Adipose tissue (tissue), 3 donors: ENCODE measurements around the gene TUBB2B. TPM values are rescaled to one million over a fixed set of nuclear protein-coding genes. Genes with fewer than 3 reads are reported as not detected.

ENCODE experiments used
- H3K27ac ChIP-seq: one replicate; pipeline ENCODE4 v1.5.1; 2013; ENCODE audit warnings: low read depth, low read length
- WGBS, 3 donors: extraction: QIAGEN DNeasy Blood & Tissue Kit; methylation state at CpG; one replicate each; pipeline ENCODE4 v1.1.7; 2013; 5-methylcytosine and 5-hydroxymethylcytosine counted together
- polyA plus RNA-seq, 3 donors: library from polyadenylated mRNA; stranded (reverse); fragments of 200-250 nt; gene quantifications; one replicate each; pipeline ENCODE4 v1.2.3, GENCODE V29; 2013
- donor health status: healthy with polysubstance abuse.
- donor health status: Bipolar disorder and iron deficiency.
- donor health status: healthy.

Gene TUBB2B
- polyA plus RNA-seq, 3 donors = 4.7 to 20.5 (median 5.0) TPM

DNA sequence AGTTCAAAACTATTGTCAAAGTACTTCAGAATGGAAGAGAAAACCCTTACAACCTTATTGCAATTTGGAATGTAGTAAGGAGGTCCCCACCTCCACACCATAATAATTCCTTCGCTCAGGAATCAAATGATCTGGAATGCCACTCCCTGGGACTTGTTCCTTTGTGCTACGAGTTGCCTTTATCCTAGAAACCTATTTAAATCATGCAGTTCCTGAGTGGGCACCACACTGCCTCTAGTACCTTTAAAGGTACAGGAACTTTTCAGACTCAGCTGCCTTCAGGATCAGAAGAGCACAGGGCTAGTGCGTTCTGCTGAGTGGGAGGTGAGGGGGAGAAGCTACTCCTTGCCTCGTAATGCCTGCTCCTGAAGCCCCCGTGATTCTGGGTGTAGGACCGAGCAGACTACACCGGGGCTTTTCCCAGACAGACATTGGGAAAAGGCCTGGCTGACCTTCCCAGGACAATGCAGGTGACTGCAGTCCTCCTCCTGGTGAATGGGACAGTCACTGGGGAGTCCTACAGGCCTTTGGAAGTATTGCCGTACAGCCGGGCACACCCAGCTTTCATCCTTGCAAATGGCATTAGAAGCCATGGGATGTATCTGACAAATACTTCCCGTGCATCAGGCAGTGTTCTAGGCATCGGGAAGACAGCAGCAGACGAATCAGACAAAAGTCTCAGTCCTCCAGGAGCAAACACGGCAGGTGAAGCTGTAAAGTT lies 11.8 kb upstream of the TUBB2B start:
- no peak overlapping the region for H3K27ac ChIP-seq
- 78 to 85% (median 85%) methylated on average over 13 of the region's 13 CpGs for WGBS, 3 donors

- WGBS, 3 donors = 73 to 84% (median 73%) methylated on average over 24 of the region's 24 CpGs
- no peak overlapping the region for H3K27ac ChIP-seq
These were observed 10.6 kb upstream of the TUBB2B start for GRCh38 chr6:3237761-3238662.

DNA sequence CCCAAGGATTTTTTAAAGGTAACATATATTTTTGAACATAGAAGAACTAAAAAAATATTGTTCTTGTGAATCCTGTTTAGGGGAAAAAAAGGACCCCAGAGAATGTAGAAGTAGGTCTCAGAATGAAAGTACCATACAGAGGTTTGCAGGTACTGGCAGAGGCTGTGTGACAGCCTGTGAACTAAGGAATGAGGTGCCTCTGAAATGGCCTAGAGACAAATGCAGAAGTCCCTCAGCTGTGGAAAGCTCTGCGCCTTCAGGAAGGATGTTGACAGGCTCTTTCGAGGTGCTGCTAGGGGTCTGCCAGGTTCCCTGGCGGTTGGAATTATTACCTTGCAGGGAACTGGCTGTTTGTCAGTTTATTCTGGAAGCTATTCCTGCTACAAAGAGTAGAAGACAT lies 8.6 kb upstream of the TUBB2B start:
- H3K27ac ChIP-seq = no peak overlapping the region
- WGBS, 3 donors = 48 to 78% (median 56%) methylated on average over 3 of the region's 3 CpGs

GRCh38 chr6:3235486-3235885 lies 8.0 kb upstream of the TUBB2B start:
- no peak overlapping the region for H3K27ac ChIP-seq
- 84 to 92% (median 92%) methylated on average over 2 of the region's 2 CpGs for WGBS, 3 donors

- WGBS, 3 donors = 69 to 87% (median 75%) methylated on average over 3 of the region's 3 CpGs
- no peak overlapping the region for H3K27ac ChIP-seq
These were observed 6.5 kb upstream of the TUBB2B start for GRCh38 chr6:3233904-3234303.

GRCh38 chr6:3233321-3233720 lies 5.9 kb upstream of the TUBB2B start:
- no peak overlapping the region for H3K27ac ChIP-seq
- WGBS, 3 donors = 84 to 90% (median 88%) methylated on average over 3 of the region's 3 CpGs

DNA sequence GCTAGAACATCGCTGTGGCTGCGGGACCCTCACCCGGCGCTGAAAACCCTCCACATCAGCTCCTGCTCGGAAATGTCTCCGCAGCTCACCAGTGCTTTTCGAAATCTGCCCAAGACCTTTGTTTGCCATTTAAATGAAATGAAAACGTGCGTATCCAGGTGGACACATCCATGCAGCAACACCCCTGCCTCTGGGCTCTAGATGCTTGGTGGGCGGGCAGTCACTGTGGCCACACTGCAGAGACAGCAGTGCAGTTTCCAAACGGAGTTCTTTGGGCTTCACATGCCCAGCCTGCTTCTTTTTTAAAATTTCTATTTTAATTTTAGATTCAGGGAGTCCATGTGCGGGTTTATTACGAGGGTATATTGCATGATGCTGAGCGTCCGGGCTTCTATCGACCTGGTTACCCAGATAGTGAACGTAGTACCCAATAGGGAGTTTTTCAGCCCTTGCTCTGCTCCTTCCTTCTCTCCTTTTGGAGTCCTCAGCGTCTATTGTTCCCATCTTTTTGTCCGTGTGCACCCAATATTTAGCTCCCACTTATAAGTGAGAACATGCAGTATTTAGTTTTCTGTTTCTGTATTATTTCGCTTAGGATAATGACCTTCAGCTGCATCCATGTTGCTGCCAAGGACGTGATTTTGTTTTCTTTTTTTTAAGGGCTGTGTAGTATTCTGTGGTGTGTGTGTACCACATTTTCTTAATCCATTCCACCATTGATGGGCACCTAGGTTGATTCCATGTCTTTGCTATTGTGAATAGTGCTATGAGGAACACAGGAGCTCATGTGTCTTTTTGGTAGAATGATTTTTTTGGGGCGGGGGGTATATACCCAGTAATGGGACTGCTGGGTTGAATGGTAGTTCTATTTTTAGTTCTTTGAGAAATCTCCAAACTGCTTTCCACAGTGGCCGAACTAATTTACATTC lies 4.8 kb upstream of the TUBB2B start:
- 18 to 32% (median 28%) methylated on average over 23 of the region's 23 CpGs for WGBS, 3 donors
- H3K27ac ChIP-seq = no peak overlapping the region

DNA sequence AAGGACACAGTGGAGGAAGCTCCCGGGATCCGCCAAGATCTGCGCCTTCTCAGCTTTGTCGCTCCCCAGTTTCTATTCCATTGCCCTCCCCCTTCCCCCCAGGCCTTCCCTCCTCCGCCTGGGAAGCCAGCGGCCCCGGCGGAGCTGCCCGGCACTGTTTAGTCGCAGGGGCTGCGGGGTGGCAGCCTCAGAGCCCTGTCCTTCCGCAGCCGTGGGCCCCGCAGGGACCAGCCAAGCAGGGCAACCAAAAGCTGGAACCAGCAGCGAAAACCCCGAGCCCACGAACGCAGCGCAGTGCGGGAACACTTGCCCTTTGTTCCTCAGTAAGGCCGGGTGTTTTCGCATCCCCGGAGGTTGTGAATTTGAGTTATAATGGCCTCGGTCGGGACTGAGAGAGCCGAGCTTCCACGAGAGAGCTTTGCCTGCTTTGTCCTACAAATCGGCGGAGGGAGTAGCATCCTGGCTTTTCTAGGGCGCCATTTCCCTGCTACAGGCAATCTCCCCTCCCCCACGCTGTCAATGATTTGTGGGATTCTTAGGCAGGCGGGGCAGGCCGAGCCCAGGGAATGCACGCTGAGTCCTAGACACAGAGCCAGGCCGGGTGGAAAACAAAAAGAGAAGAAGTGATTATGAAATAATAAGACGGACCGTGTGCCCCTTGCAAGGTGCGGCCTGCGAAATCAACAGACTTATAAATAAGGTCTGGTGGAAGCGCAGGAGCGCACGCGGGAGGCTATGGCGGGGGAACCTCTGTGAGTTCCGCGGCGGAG lies 4.0 kb upstream of the TUBB2B start:
- H3K27ac ChIP-seq = no peak overlapping the region
- WGBS, 3 donors = 1 to 2% (median 1%) methylated on average over 46 to 47 of the region's 47 CpGs

GRCh38 chr6:3230900-3231246 lies 3.4 kb upstream of the TUBB2B start:
- 1 to 5% (median 4%) methylated on average over 11 of the region's 11 CpGs for WGBS, 3 donors
- H3K27ac ChIP-seq = no peak overlapping the region

DNA sequence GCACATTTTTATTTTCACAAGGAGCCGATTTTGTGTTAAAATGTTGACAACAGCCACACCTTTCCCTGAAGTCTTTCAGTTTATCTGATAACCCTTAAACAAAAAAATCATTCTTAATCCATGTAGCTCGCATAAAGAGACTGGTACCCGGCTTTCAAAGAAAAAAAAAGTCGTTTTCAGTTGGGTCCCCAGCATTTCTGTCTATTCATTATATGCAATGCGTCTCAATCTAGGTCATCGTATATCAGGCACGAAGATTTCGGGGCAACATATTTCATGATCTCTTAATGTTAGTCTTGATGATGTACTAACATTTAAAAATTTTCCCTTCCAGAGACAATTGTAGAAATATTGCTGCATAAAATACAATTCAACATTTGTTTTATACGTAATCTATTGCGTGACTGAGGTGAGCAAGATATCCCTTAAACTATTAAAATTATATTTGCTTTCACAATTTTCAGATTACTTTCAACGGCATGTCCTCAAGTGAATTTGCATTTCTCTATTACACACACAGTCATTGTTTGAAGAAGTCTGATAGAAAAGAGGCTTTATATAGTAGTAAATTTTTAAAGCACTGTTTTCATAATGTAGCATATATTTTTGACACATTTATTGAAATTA lies 2.9 kb upstream of the TUBB2B start:
- 27 to 37% (median 32%) methylated on average over 11 of the region's 11 CpGs for WGBS, 3 donors
- H3K27ac ChIP-seq = no peak overlapping the region

DNA sequence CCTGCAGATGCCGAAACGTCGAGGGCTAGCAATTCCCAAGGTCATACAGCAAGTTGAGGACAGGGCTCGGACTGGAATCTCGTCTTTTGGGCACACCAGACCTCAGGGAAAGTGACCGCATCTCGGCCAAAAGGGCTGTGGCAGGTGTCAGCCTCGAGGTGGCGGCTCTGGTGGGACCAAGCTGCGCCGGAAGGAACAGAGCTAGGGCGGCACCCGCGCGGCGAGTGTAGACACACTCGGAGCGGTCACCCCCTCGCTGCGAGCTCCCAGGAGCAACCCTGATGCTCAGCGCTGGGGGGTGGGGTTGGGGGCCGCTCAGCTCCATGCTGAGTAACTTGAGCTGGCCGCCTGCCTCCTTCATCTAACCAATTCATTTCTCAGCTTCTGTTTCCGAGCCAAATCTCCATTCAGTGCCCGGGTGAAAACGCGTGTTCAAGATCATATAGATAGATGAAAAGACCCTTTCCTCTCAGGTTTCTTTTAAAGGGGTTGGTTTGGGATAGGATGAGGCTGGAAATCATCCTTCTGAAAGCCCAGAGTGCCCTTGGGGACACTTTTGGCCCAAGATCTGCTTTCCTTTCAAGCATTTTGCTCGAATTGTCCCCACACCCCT lies 2.2 kb upstream of the TUBB2B start:
- no peak overlapping the region for H3K27ac ChIP-seq
- 4 to 19% (median 5%) methylated on average over 28 of the region's 28 CpGs for WGBS, 3 donors

GRCh38 chr6:3228771-3229565 lies 1.5 kb upstream of the TUBB2B start:
- WGBS, 3 donors = 3 to 10% (median 4%) methylated on average over 62 of the region's 62 CpGs
- H3K27ac ChIP-seq = no peak overlapping the region

DNA sequence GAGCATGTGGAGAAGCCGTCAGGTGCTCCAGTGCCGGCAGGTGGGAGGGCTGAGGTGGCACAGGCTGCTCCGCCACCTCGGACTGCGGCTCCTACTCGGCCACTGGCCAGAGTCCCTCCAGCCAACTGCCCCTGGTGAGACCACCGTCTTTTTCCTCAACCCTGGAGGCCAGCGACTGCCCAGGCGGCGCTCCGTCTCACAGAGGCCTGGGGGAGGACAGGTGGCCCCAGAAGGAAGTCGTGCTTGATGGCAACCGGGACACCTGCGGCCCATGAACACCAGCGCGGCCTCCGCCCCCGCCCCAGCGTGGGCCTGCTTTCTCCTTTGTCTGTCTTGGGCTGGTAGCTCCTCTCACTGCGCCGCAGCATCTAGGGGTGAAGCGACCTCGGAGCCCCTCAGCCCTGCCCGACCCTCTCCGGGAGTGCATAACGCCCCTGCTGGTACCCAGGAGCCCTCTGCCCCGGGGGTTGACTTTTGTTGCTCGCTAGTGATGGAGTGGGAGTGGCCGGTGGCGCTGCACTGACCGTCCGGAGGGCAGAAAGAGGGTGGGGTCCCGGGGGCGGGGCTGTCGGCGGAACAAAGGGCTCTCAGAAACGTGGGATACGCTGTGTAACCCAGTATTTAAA lies 706 bp upstream of the TUBB2B start:
- H3K27ac ChIP-seq = no peak overlapping the region
- WGBS, 3 donors = 3 to 4% (median 3%) methylated on average over 38 of the region's 38 CpGs

DNA sequence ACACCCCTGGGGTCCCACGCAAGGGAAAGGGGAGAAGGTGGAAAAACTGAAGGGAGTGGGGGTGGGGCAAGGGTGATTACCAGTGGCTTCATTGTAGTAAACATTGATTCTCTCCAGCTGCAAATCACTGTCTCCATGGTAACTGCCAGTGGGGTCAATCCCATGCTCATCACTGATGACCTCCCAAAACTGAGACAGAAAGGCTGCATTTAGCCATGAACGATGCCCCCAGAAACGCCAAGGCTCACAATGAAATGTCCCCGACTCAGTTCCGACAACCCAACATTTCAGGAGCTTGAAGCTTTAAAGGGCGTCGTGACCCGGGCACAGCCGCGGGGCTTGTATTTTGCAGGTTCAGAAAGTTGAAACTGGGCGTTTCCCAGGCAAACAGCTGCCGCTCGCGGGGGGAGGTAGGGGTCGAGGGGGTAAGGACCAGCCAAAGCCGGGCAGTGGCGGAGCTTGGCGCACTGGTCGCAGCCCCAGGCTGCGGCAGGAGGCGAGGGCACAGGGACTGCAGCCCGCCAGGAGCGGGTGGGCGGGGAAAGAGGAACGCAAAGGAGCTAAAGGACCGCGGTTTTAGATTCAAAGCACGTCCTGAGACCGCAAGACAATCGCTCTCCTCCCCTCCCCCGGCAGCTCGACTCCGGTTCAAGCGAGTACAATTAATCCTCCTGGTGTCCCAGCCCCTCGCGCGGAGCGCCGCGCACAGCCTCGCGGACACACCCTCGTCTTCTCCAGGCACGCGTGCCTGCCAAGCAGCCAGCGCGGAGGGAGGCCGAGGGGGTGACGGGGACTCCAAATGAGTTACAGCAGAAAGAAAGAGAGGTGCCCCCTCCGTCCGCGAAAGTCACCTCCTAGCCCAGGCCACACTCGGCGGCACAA lies 731 bp downstream of the TUBB2B start:
- 3 to 5% (median 5%) methylated on average over 53 to 54 of the region's 54 CpGs for WGBS, 3 donors
- H3K27ac ChIP-seq = no peak overlapping the region

DNA sequence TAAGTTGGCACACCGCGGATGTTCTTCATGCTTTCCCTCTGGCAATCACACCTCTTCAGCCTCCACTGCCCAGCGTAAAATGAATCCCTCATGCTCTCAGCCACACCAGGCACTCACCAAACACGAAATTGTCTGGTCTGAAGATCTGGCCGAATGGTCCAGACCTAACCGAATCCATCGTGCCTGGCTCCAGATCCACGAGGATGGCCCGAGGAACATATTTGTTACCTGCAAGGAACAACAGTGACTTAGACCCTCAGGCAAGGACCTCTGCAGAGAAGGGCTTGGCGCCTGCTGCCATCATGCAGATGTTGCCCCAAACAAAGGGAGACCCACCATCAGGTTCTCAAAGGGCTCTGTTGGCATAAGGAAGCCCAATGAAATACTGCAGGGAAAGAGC lies 1.4 kb downstream of the TUBB2B start:
- no peak overlapping the region for H3K27ac ChIP-seq
- WGBS, 3 donors = 94 to 96% (median 95%) methylated on average over 10 of the region's 10 CpGs
